Heart left ventricle (tissue), 16 donors: ENCODE data around the gene DSCAM. TPM values are rescaled to one million over a fixed set of nuclear protein-coding genes. Genes with fewer than 3 reads are reported as not detected.

Experiments used
- ATAC-seq, 4 donors: fragments of 200-7000 bp; cut with Tn5 transposase; one replicate each; pipeline ENCODE4 v1.9.1; 2020 to 2022; ENCODE audit warnings: moderate library complexity in 4 of 4, mild to moderate bottlenecking in 3 of 4, moderate number of reproducible peaks in 1 of 4
- DNase-seq, 5 donors: peaks; one replicate each; pipeline ENCODE4 v3.0.0-alpha.2; 2020
- H3K27ac ChIP-seq, 12 donors: fragments of 200-600 bp; sonication (generic) in 4 of 12; one replicate each; pipeline versions ENCODE4 v1.5.0 to v1.8.0; 2016 to 2022; ENCODE audit warnings: mild to moderate bottlenecking in 2 of 12
- H3K27me3 ChIP-seq, 9 donors: fragments of 200-600 bp; sonication (generic) in 2 of 9; one replicate each; pipeline versions ENCODE4 v1.5.1 to v1.8.0; 2016 to 2022; ENCODE audit warnings: mild to moderate bottlenecking in 3 of 9
- H3K36me3 ChIP-seq, 9 donors: fragments of 200-600 bp; sonication (generic) in 2 of 9; one replicate each; pipeline versions ENCODE4 v1.5.0 to v1.8.0; 2018 to 2022; ENCODE audit warnings: mild to moderate bottlenecking in 2 of 9
- H3K4me1 ChIP-seq, 12 donors: fragments of 200-600 bp; sonication (generic) in 4 of 12; one replicate each; pipeline versions ENCODE4 v1.5.0 to v1.8.0; 2016 to 2022; ENCODE audit warnings: mild to moderate bottlenecking in 3 of 12
- H3K4me3 ChIP-seq, 12 donors: fragments of 200-600 bp; sonication (generic) in 4 of 12; one replicate each; pipeline versions ENCODE4 v1.5.0 to v1.8.0; 2017 to 2022; ENCODE audit warnings: mild to moderate bottlenecking in 9 of 12, moderate library complexity in 4 of 12
- H3K9me3 ChIP-seq, 12 donors: fragments of 200-600 bp; sonication (generic) in 4 of 12; one replicate each; pipeline versions ENCODE4 v1.5.0 to v1.8.0; 2016 to 2022; ENCODE audit warnings: mild to moderate bottlenecking in 1 of 12
- CTCF ChIP-seq, 12 donors: fragments of 200-600 bp; sonication (generic) in 4 of 12; IDR thresholded peaks; one replicate each; pipeline versions ENCODE4 v1.5.0 to v1.8.0; 2018 to 2022; ENCODE audit warnings: antibody characterized with exemption in 12 of 12, mild to moderate bottlenecking in 5 of 12
- POLR2A ChIP-seq, 2 donors: fragments of 450-650 bp; IDR thresholded peaks; one replicate each; pipeline ENCODE4 v1.6.1; 2017; ENCODE audit warnings: antibody characterized with exemption in 2 of 2, mild to moderate bottlenecking in 2 of 2, moderate library complexity in 2 of 2
- WGBS, 4 donors: extraction: QIAGEN DNeasy Blood & Tissue Kit in 2 of 4; methylation state at CpG; one replicate each; pipeline versions ENCODE4 v1.1.5 to v1.1.7; 2013 to 2018; 5-methylcytosine and 5-hydroxymethylcytosine counted together
- intact Hi-C, 10 donors: fragments of 100-400 bp; cut with DNase I; formaldehyde crosslinking; loops; one replicate each; pipeline versions ENCODE4 v1.11.1 to v1.14.2; 2022
- polyA plus RNA-seq, 2 donors: library from polyadenylated mRNA; stranded (reverse); fragments of 200-250 nt; gene quantifications; one replicate each; pipeline ENCODE4 v1.2.3, GENCODE V29; 2013
- total RNA-seq, 9 donors: library from RNA; depleted of rRNA in 2 of 9; stranded (reverse); fragments of >200 nt in 2 of 9; fragmentation: NEBNext Ultra II Directional in 3 of 9; extraction: Animal tissue kit (Norgen Biotek cat#: 25700) in 3 of 9; gene quantifications; one replicate each; pipeline versions ENCODE4 v1.1.0 to v1.2.4, GENCODE V29; 2016 to 2023
- donor health status: ischemic (EF 13 %, LVEDD 7.1; RV severe dilation, severe dysfunction).
- donor health status: healthy with polysubstance abuse.
- donor health status: DM: no; HTN: yes; CAD: no.
- donor health status: DM: no; HTN: no; CAD: no.
- donor health status: ischemic (EF 25% LVEDD 6.9; RV normal size, moderate dysfunction).
- donor health status: ischemic (EF 25% LVEDD 5.7; RV mildly dilated, moderate dysfunction).
- donor health status: healthy.
- donor health status: DM: yes; HTN: yes; CAD: no.
- donor health status: ischemic (EF 35%, LVEDD 5.7; RV mildly dilated, moderate dysfunction).
- donor health status: nonischemic (EF 11% LVEDD 7.7; RV severe dilation, severe dysfunction).
- donor health status: DM: yes; HTN: yes; CAD: no.
- donor health status: PGD.
- donor health status: ischemic (EF 29% LVEDD 5.4; RV normal size, mild dysfunction).
- donor health status: nonischemic (EF 23%, LVEDD 6.1; RV moderate dilation, normal function).

DSCAM gene
- total and polyA plus RNA-seq, 11 donors: 0.03 TPM; not detected in 10

DNA sequence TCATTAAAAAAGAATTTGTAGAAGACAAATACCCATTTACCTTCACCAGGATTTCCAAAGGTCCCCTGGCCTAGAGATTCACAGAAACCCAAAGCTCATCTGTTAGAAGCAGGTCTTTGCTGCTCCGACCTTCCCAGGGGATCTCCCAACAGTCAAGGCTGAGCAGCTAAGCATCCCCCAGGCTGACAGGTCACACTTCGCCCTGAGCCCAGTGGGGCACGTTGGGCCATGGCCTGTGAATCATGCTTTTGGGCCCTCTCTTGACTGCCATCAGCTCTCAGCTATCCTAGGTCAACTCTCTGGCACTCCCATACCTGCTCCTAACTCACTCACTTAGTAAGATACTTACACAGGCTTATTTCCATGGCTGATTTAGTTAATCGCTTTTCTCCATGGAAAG, 157.7 kb downstream of the DSCAM start:
- DNase-seq (no peak), ATAC-seq (no peak)
- intact Hi-C loops: no loop called here
- TF ChIP-seq POLR2A (IDR thresholded peaks at IDR 0.05): no peak
- no peak for TF ChIP-seq CTCF (IDR thresholded peaks at IDR 0.05)
- Histone ChIP-seq H3K27me3 (no peaks in the 10 kb centered on the region), H3K4me3 (no peak overlapping the region), H3K4me1 (no peaks in the 10 kb centered on the region), H3K9me3 (no peaks in the 10 kb centered on the region), H3K27ac (no peak overlapping the region), H3K36me3 (no peaks in the 10 kb centered on the region)
- 81 to 91% (median 87%) methylated on average over 3 to 4 of the region's 4 CpGs for WGBS, 4 donors

GRCh38 chr21:40688106-40688864, 158.7 kb downstream of the DSCAM start:
- no peak for TF ChIP-seq POLR2A (IDR thresholded peaks at IDR 0.05)
- TF ChIP-seq CTCF (IDR thresholded peaks at IDR 0.05): no peak
- no peak for DNase-seq

DNA sequence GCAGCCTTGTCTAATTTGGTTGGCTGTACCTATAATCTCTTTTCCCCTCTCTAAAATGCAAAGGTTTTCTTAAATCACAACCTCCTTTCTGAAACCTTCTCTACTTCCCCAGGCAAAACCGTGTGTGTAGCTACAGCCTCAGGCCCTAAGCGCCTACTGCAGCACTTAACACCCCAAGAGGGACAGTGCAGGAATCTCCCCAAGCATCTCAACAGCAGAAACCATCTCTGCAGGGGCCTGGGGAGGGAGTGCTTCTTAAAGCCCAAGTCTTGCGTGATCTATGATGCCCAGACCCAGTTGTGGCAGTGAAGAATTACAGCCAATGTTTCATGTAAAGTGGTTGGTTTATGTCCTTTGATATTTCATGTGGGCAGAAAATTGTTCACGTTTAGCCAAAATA, 159.3 kb downstream of the DSCAM start:
- Histone ChIP-seq H3K9me3 (peaks cover 0 to 5% (median 0%) of the 10 kb centered on the region in 12 donors), H3K4me3 (no peak overlapping the region), H3K27me3 (no peaks in the 10 kb centered on the region), H3K4me1 (no peaks in the 10 kb centered on the region), H3K36me3 (no peaks in the 10 kb centered on the region), H3K27ac (no peak overlapping the region)
- DNase-seq (no peak), ATAC-seq (no peak)
- intact Hi-C loops: no loop called here
- no peak for TF ChIP-seq POLR2A (IDR thresholded peaks at IDR 0.05)
- TF ChIP-seq CTCF (IDR thresholded peaks at IDR 0.05): no peak
- WGBS, 4 donors: 60 to 74% (median 68%) methylated on average over 4 of the region's 4 CpGs

More at GRCh38 chr21:40688106-40688864, 158.7 kb downstream of the DSCAM start:
- Histone ChIP-seq H3K9me3 (peaks cover 0 to under 1% (median 0%) of the 10 kb centered on the region in 12 donors), H3K4me3 (no peak overlapping the region), H3K4me1 (no peaks in the 10 kb centered on the region), H3K27ac (no peak overlapping the region), H3K36me3 (no peaks in the 10 kb centered on the region), H3K27me3 (no peaks in the 10 kb centered on the region)
- ATAC-seq: no peak
- intact Hi-C loops: no loop called here
- WGBS, 4 donors: 41 to 57% (median 50%) methylated on average over 5 of the region's 5 CpGs

DNA sequence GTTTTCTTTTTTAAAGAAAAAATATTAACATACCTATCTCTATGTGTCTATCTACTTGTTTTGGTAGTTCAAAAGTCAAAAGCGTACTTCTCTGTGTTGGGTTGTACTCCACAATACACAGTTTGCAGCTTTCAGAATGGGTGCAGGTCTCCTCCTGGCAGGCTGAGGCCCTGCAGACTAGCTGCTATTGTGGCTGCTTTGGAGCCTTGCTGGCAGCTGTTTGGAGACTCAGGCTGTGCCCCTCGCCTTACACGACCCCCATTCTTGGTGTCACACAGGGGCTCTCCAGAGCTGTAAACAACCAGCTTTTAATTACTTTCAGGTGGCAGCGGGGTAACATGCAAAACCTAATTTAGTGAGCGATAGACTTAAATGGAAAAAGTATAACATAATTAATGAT, 160.4 kb downstream of the DSCAM start:
- intact Hi-C loops: no loop called here
- no peak for ATAC-seq
- H3K36me3 ChIP-seq: no peaks in the 10 kb centered on the region
- no peak overlapping the region for H3K27ac ChIP-seq
- DNase-seq: no peak
- 92 to 94% (median 94%) methylated on average over 5 of the region's 5 CpGs for WGBS, 4 donors
- TF ChIP-seq POLR2A (IDR thresholded peaks at IDR 0.05) (no peak), CTCF (IDR thresholded peaks at IDR 0.05) (no peak)
- H3K9me3 ChIP-seq: peaks cover 0 to 5% (median 0%) of the 10 kb centered on the region in 12 donors
- no peaks in the 10 kb centered on the region for H3K27me3 ChIP-seq
- H3K4me3 ChIP-seq: no peak overlapping the region
- H3K4me1 ChIP-seq: no peaks in the 10 kb centered on the region
